ENCODE data around the gene UBE2K.
"Not testable (repeated sequence)": the region's sequence is repeated elsewhere in the genome, so short reads cannot be mapped to it uniquely, and the experiment has no call there.

UBE2K gene, protein sequence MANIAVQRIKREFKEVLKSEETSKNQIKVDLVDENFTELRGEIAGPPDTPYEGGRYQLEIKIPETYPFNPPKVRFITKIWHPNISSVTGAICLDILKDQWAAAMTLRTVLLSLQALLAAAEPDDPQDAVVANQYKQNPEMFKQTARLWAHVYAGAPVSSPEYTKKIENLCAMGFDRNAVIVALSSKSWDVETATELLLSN

DNA sequence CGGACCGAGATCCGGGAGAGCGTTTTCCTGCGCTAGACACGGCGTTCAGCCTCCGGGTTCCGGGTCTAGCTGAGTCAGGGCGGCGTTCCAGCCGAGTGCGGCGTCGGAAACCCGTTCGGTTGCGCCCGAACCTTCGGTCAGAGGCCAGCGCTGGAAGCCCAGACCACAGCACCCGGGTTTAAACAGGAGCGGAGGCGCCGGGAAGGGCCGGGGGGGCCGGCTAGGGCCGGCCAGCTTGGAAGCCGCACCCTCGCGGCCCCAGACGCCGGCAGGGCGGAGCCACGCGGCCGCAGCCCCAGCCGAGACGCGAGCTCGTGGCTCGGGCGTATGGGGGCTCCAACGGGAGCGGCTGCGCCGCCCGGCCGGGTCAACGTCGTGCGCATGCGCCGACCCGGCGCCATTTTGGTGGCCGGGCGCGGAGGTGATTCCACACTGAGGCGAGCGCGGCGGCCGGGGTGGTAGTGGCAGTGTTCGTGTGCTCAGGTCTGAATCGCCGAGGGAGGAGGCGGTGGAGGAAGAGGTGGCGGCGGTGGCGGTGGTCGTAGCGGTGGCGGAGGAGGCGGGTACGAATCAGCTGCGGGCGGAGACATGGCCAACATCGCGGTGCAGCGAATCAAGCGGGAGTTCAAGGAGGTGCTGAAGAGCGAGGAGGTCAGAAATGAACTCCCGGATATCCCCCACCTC, at the start of gene UBE2K:
Gene UBE2K, plus strand, starts transcription at position 397 of the 684 bp plus-strand sequence. Its CDS starts 192 bp downstream, at position 589.
- DNase-seq, result peak; percentile 82

DNA sequence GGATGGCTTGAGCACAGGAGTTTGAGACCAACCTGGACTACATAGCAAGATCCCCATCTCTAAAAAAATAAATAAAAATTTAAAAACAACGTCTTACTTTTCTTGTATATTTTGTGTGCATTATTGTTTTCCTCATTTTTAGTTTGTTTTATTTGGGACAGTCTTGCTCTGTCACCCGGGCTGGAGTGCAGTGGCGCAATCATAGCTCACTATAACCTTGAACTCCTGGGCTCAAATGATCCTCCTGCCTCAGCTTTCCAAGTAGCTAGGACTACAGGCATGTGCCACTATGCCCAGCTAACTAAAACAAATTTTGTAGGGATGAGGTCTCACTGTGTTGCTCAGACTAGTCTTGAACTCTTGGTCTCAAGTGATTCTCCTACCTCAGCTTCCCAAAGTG, 49.7 kb upstream of the UBE2K start:
- DNase-seq, result no peak

DNA sequence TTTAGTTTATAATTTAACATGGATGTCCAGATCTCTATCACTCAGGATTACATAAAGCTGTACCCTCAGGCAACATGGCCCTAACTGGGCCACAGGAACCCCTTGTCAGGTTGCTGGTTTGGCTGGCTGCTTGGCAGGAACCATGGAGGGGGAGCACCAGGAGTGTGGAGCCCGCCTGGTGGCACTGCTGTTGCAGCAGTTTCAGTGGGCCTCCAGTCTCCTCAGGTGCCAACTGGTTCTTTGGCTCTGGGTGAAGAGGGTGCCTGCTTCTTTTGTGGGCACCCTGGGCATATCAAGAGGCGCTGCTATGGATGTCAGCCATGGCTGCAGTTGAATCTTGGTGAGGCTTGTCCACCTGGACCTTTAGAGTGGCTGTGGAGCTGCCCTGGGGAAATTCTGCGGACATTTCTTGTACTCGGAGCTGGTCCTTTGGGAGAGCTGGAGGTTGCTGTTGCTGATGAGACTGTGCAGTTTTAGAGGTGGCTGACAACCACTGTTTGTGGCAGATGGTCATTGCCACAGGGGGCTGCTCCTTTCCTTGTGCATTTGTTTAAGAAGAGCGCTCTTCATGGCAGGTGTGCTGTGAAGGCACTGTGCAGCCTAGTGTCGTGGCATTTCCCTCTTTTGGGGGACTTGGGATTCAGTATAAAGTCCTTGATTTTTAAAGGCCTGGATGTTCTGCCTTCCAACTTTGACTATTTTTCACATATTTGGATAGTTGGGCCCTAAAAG, 48.9 kb upstream of the UBE2K start:
- no peak for DNase-seq

DNA sequence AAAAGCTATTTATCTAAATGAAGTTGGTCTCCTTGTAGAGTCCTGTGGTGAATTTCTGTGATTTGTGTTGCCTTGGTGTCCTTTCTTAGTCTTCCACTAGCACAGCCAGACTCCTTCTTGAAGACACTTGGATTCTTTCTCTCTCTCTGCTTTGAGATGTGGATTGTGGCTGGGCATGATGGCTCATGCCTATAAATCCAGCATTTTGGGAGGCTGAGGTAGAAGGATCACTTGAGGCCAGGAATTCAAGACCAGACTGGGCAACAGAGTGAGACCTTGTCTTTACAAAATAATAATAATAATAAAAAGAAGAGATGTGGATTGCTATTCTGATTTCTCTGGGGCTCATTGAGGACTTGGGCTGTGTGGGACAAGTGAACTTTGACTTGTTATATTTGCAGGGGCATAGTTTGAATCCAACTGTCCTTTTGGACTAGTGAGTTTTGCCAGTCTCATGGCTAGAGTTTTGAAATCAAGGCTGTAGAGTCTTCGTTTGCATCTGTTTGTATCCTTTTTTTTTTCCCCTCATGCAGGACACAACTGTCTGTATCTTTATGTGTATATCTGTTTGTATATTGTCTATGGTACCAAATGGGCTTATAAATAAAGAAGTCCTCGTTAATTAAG, 48.2 kb upstream of the UBE2K start:
- no peak for DNase-seq

DNA sequence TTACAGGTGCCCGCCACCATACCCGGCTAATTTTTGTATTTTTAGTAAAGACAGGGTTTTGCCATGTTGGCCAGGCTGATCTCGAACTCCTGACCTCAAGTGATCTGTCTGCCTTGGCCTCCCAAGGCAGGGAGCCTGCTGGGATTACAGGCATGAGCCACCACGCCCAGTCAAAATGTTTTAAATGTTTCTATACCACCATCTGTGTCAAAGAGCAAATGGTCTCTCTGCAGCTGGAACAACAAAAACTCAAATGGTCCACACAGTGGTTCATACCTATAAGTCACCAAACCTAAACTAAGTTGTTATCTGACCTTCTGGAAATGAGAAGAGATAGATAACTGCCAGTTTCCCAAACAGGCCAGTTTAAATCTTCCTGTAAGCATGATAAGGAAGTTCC, 46.4 kb upstream of the UBE2K start:
- DNase-seq, result not testable (repeated sequence)

DNA sequence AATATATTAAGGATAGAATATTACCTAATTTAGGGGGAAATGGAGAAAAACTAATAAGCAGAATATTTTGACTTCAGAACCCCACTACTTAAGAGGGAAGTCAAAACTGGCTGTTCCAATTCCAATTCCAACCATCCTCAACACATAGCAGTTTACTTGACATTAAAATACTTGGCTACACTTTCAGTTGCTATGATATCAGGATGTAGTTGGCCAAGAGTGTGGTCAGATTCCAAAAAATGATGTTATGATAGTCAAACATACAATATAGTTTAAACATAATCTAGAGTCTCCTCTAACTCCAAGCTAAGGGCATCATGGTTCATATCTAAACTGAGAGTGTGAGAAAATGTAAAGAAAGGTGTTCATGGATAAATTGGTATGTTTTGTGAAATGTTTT, 42.7 kb upstream of the UBE2K start:
- DNase-seq, result no peak

DNA sequence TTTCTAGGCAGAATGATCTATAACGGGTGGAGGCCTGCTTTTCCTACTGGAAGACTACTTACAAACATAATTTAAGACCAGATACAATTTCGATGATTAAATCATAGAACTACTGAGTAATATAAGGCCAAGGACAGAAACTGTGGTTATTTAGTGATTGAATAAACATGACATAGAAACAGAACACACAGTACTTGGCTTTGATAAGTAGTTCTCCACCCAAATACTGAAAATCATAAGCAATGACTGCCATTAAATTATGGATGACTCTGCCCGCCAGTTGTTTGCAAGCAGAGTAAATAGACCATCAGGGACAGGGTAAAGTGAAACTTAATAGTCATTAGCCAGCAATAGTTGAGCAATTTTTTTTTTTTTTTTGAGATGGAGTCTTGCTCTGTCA, 42.1 kb upstream of the UBE2K start:
- DNase-seq, result no peak

DNA sequence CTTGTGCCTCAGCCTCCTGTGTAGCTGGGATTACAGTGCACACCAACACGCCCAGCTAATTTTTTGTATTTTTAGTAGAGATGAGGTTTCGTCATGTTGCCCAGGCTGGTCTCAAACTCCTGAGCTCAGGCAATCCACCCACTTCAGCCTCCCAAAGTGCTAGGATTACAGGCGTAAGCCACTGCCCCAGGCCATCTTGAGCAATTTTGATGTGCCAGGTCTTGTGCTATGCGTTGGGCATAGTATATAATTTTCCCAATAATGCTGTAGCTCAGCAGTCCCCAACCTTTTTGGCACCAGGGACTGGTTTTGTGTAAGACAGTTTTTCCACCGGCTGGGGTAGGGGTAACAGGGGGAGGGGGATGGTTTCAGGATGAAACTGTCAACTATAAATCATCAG, 41.3 kb upstream of the UBE2K start:
- not testable (repeated sequence) for DNase-seq

DNA sequence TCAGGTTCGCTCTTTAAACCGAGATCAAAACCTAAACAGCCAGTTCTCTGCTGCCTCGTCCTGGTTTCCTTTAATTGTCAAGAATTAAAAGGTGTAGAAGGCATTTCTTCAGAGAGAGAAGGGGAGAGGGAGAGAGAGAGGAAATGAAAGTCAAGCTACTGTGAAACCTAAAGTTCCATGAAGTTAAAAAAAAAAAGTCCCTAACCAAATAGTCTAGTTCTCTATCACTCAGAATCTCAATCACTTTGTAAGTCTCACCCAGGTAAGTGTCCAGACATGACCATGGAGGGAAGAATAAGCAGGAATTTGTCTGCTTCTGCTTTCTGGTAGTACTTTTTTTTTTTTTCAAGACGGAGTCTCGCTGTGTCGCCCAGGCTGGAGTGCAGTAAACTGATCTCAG, 40.5 kb upstream of the UBE2K start:
- DNase-seq, result no peak

DNA sequence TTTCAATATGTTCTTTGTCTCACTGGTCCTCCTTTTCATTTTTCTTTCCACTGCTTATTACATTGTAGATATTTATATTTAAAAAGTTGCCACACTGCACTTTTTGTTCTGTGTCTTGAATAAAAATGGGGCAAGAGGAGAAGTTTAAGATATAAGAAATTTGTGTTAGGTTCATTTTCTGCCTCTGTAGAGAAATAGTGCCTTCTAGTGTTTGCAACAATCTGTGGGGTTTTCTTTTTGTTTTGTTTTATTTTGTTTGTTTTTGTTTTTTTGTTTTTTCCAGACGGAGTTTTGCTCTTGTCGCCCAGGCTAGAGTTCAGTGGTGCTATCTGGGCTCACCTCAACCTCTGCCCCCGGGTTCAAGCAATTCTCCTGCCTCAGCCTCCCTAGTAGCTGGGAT, 39.2 kb upstream of the UBE2K start:
- DNase-seq, result no peak

DNA sequence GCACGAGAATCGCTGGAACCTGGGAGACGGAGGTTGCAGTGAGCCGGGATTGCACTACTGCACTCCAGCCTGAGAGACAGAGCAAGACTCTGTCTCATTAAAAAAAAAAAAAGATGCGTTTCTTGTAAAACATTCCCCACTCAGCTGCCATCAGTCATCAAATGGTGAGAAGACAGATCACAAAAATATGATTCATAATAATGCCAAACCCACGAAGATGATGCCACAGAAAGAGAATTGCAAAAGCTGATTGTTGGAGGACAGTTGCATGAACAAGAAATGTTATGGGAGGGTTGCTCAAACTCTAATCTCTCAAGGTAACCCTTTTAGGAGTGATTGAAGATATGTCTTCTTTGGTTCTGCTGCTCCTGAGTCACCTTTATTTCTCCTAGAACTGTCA, 37.9 kb upstream of the UBE2K start:
- no peak for DNase-seq

DNA sequence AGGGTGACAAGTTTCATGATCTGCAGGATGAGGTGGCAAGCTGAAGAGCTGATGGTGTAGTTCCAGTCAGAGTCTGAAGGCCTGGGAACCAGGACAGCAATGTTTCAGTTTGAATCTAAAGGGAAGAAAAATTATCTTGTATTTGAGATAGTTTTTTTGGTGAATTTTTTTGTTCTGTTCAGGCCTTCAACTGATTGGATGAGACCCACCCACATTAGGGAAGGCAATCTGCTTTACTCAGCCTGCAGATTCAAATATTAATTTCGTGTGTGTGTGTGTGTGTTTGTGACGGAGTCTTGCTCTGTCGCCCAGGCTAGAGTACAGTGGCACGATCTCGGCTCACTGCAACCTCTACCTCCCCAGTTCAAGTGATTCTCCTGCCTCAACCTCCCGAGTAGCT, 37.2 kb upstream of the UBE2K start:
- DNase-seq, result no peak

DNA sequence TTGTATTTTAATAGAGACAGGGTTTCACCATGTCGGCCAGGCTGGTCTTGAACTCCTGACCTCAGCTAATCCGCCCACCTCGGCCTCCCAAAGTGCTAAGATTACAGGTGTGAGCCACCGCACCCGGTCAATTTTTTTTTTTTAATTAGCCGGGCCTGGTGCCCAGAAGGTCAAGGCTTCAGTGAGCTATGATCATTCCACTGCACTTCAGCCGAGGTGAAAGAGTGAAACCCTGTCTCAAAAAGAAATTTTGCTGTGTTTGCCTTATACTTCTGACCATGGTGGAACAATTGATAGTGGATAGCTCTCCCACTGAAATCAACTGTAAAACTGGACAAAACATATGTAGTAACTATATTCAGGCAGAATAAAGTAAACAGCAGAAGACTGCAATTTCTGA, 35.3 kb upstream of the UBE2K start:
- no peak for DNase-seq

DNA sequence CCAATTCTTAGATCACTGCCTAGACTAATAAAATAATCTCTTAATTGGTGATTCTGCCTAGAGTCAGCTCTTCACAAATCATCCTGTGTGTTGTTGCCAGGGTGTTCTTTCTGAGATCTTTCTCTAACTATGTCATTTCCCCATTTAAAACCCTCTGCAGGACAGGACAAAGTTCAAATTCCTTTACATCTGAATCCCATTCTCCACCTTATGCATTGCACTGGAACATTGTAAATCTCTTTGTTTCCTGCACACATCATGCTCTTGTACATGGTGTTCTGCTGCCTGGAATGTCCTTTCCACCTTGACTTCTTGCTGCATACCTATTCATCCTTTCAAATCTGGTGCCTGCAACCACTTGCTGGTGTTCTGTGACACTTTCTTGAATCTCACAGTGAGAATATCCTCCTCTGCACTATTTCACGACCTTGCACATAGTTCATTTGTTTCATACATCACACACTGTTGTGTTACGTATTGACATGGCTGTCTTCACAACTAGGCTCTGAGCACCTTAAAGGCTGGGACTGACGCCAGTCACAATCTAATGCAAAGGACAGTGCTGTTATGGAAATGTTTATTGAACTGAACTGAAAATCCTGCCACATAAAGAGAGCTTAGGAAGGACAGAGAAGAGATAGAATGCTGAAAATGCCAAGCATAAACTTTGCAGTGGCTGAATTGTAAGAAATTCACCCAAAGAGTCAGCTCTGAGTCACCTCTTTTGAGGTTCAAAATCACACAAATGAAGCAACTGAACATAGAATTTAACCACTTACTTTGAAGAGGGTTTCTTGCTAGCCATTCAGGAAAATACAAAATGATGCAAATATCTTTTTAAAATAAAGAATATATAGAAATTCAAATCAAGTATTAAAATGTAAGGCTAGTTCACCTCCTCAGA, 32.9 kb upstream of the UBE2K start:
- DNase-seq, result no peak

DNA sequence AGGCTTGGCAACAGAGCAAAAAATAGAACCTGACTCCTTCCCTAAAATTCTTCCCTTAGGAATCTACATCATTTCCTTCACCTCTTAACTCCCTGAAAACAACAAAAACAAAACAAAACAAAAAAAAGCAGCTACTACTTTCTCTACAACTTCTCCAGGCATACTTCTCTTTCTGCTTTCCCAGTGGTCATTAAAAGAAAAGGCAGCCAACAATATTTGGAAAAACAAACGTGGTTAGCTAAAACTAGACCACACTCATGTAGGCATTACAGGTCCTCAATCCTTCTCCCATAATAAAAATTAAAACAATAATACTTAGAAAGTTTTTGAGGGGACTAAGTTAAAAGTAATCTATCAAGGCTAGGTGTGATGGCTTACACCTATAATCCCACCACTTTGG, 30.2 kb upstream of the UBE2K start:
- no peak for DNase-seq

DNA sequence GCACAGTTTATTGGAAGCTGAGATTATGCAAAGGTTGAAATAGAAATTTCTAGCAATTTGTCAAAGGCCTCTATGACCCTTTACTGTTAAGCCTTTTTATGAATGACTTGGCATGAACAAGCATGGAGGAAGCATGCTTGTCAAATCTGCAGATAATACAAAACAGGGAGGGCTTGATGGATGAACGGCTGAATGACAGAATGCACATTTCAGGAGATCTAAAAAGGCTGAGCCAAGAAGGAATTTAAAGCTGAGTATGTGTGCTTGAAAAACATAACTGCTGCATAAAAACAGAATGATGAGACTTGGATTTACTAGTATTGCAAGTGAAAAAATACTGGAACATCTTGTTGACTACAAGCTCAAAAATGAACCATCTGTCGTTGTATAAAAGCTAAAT, 29.0 kb upstream of the UBE2K start:
- no peak for DNase-seq

DNA sequence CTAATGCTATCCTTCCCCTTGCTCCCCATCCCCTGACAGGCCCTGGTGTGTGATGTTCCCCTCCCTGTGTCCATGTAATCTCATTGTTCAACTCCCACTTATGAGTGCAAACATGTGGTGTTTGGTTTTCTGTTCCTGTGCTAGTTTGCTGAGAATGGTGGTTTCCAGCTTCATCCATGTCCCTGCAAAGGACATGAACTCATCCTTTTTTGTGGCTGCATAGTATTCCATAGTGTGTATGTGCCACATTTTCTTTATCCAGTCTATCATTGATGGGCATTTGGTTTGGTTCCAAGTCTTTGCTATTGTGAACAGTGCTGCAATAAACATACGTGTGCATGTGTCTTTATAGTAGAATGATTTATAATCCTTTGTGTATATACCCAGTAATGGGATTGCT, 27.6 kb upstream of the UBE2K start:
- DNase-seq, result not testable (repeated sequence)

DNA sequence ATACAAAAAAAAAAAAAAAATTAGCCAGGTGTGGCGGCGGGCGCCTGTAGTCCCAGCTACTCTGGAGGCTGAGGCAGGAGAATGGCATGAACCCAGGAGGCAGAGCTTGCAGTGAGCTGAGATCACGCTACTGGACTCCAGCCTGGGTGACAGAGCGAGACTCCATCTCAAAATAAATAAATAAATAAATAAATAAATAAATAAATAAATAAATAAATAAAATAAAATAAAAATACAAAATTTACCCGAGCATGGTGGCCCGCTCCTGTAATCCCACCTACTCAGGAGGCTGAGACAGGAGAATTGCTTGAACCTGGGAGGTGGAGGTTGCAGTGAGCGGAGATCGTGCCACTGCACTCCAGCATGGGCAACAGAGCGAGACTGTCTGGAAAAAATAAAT, 22.3 kb upstream of the UBE2K start:
- not testable (repeated sequence) for DNase-seq

DNA sequence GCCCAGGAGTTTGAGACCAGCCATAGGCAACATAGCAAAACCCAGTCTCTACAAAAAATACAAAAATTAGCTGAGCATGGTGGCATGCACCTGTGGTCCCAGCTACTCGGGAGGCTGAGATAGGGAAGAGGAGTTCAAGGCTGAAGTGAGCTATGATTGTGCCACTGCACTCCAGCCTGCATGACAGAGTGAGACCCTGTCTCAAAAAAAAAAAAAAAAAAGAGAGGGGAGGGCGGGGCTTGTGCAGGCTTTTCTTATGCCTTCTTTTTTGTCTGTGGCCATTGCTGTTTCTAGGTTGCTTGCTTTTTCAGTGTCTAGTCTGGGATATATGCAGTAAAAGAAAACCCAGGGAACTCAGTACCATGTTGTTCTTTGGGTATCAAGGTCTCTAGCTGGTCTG, 16.9 kb upstream of the UBE2K start:
- DNase-seq, result not testable (repeated sequence)

DNA sequence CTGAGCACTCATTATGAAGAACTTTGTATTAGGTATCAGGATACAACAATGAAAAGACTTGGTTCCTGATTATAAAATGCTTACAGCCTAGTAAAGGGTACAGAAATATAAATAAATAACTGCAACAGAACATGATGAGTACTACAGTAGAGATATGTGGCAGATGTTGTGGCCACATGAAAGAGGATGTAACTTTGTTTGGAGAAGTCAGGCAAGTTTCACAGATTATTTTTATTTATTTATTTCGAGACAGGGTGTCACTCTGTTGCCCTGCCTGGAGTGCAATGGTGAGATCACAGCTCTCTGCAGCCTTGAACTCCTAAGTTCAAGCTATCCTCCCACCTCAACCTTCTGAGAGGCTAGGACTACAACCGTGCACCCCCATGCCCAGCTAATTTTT, 15.8 kb upstream of the UBE2K start:
- DNase-seq, result no peak

DNA sequence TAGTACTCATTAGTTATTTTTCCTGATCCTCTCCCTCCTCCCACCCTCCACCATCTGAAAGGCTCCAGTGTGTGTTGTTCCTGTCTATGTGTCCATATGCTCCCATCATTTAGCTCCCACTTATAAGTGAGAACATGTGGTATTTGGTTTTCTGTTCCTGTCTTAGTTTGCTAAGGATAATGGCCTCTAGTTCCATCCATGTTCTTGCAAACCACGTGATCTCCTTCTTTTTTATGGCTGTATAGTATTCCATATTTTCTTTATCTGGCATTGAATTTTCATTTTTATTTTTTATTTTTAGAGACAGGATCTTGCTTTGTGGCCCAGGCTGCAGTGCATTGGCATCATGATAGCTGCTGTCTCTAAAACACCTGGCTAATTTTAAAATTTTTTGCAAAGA, 11.9 kb upstream of the UBE2K start:
- no peak for DNase-seq

DNA sequence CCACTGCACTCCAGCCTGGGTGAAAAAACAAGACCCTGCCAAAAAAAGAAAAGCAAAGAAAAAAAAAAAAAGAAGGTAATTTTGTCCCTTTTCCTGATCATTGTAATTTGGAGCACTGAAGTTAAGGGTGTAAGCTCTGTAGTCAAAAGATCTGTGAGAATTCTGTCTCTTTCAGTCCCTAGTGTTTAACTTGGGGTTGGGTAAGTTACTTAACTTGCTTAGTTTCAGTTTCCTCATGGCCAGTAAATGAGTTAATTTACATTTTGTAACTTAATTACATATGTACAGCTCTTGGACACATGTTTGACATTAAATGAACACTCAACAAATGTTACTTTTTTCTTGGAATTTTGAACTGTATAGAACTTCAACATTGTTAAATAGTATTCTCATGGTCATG, 10.9 kb upstream of the UBE2K start:
- DNase-seq, result no peak

DNA sequence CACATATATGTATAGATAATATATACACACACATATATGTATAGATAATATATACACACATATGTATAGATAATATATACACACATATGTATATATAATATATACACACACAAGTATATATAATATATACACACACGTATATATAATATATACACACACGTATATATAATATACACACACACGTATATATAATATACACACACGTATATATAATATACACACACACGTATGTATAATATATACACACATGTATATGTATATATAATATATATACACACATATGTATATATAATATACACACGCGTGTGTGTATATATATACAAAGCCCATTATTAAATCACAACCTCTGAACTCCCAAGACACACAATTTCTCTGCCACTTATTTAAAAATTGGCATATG, 8.0 kb upstream of the UBE2K start:
- no peak for DNase-seq

Data from NCI-H1436 (cell line).